ENCODE data around the gene DUSP7. TPM values are rescaled to one million over a fixed set of nuclear protein-coding genes. Genes with fewer than 3 reads are reported as not detected.

Gene DUSP7
- total RNA-seq, 2 experiments from 2014 or later: 4.8 to 5.2 TPM

DNA sequence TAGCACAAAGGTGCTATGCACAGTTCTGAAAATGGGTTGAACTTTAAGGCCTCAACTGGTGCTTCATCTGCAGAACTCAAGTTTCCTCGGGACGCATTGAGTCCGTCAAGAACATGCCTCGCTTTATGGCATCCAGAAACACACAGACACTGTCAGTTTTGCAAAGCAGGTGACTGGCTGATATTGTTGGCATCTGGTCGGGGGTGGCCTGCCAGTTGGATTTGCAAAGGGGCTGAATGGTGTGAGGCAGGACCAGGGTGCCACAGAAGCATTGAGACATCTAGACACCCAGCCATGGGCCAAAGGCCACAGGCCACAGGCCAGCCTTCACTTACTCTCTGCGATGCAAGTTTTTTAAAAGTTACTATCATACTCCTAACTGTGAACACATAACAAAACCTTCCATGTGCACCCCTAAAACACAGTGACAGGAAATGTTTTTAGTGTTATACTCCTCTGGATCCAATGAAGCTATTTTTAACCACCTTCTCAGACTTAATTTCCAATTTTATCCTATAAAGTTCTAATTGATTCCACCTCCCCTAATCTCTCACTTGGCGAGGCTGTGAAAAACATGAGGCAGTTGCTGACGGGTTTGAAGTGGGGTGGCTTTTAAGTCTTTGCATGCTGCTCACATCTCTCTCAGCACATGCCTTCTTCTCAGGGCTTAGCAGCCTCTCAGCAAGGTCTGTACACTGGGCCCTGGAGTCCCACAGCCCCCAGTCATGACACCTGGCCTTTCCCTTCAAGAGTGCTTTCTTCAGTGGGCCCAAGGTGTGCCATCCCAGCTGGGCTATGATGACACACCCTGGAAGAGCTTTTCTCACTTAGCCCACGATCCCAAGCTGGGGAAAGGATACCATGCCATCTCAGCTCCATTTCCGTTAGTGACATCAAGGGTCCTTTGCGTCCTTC is 38.5 kb upstream of the DUSP7 start:
- ATAC-seq (ENCODE audit: poor library complexity) (no peak), DNase-seq (no peak)
- H3K27ac ChIP-seq (ENCODE audit: low read depth in 1 of 2, low read length in 2 of 2): no peak overlapping the region
- H3K27me3 Mint-ChIP-seq: no peaks in the 10 kb centered on the region
- intact Hi-C loops (cut with DNase I, micrococcal nuclease): no loop called here
- H3K36me3 ChIP-seq (ENCODE audit: insufficient read depth, low read length): no peaks in the 10 kb centered on the region
- H3K4me3 Mint-ChIP-seq: no peak overlapping the region
- POLR2A ChIA-PET: no interaction called here
- TF ChIP-seq, protein P1, sequence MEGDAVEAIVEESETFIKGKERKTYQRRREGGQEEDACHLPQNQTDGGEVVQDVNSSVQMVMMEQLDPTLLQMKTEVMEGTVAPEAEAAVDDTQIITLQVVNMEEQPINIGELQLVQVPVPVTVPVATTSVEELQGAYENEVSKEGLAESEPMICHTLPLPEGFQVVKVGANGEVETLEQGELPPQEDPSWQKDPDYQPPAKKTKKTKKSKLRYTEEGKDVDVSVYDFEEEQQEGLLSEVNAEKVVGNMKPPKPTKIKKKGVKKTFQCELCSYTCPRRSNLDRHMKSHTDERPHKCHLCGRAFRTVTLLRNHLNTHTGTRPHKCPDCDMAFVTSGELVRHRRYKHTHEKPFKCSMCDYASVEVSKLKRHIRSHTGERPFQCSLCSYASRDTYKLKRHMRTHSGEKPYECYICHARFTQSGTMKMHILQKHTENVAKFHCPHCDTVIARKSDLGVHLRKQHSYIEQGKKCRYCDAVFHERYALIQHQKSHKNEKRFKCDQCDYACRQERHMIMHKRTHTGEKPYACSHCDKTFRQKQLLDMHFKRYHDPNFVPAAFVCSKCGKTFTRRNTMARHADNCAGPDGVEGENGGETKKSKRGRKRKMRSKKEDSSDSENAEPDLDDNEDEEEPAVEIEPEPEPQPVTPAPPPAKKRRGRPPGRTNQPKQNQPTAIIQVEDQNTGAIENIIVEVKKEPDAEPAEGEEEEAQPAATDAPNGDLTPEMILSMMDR (IDR thresholded peaks at IDR 0.05): no peak
- H3K36me3 Mint-ChIP-seq (ENCODE audit: low read depth): no peaks in the 10 kb centered on the region
- no peaks in the 10 kb centered on the region for H3K4me1 ChIP-seq (ENCODE audit: insufficient read depth, low read length)
- no peaks in the 10 kb centered on the region for H3K9me3 Mint-ChIP-seq
- H3K4me1 Mint-ChIP-seq (ENCODE audit: low read depth): no peaks in the 10 kb centered on the region
- H3K27me3 ChIP-seq (ENCODE audit: control insufficient read depth in 1 of 2, insufficient read depth in 2 of 2, low read length in 2 of 2): no peaks in the 10 kb centered on the region
- no peaks in the 10 kb centered on the region for H3K9me3 ChIP-seq (ENCODE audit: control insufficient read depth in 1 of 2, insufficient read depth in 1 of 2, low read length in 2 of 2)
- H3K4me3 ChIP-seq (ENCODE audit: low read length): no peak overlapping the region
- CTCF ChIA-PET: no interaction called here
- H3K27ac Mint-ChIP-seq: no peak overlapping the region

DNA sequence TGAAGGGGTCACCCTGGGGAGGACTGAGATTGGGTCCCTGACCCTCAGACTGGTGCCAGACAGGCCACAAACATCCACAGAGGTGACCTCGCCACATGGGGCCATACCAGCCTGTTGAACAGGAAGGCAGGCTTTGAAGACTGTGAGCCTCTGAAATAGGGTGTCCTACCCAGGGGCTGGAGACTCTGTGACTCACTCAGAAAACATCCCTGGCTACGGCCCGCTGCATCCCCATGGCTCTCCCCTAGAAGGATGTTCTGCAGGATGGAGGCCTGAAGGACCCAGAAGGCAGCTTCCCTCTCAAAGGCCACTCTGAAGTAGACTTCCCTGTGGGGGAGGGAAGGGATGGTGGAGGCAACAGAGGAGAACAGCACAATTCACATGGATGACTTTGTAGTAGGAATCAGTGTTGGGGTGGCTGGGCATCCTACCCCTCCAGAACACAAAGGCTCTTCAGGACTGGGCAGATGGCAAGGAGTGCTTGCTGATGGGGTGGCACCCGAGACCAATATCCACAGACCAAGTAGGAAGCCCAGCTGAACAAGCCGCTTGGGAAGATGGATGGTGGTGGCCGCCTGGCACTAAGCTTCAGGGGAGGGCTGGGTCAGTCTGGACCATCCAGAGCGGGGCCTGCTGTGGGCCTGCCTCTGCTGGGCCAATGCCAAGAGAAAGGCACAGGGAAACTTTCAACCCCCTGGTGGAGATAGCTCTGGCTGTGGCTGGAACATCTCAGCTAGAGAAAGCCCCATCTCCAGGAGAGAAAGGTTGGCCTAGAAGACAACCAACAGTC is 37.6 kb upstream of the DUSP7 start:
- H3K27ac Mint-ChIP-seq: no peak overlapping the region

DNA sequence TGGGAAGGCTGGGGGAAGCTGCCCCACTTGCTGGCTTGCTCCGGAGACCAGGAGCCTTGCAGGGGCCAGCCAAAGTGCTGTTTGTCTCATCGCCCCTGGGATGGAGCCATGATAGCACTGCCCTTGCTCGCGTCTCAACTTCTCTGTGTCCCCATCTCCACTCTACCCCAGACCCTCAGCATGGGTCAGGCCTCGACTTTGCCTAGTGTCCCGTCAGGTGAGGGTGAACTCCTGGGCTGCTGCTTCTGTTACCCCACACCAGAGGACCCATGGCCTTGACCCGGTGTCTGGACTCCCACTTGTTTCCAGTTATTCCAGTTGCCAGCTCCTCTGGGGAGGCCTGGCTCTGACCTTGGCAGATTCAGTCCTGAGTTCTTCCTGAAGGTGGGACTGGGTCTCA is 36.5 kb upstream of the DUSP7 start:
- TF ChIP-seq, protein P1 (IDR thresholded peaks at IDR 0.05): no peak
- Histone ChIP-seq H3K9me3 (ENCODE audit: control insufficient read depth in 1 of 2, insufficient read depth in 1 of 2, low read length in 2 of 2) (no peaks in the 10 kb centered on the region), H3K27me3 (ENCODE audit: control insufficient read depth in 1 of 2, insufficient read depth in 2 of 2, low read length in 2 of 2) (no peaks in the 10 kb centered on the region), H3K36me3 (ENCODE audit: insufficient read depth, low read length) (no peaks in the 10 kb centered on the region), H3K27ac (ENCODE audit: low read depth in 1 of 2, low read length in 2 of 2) (no peak overlapping the region), H3K4me3 (ENCODE audit: low read length) (no peak overlapping the region), H3K4me1 (ENCODE audit: insufficient read depth, low read length) (no peaks in the 10 kb centered on the region)
- Mint-ChIP-seq H3K27me3 (no peaks in the 10 kb centered on the region), H3K4me1 (ENCODE audit: low read depth) (no peaks in the 10 kb centered on the region), H3K36me3 (ENCODE audit: low read depth) (no peaks in the 10 kb centered on the region), H3K9me3 (no peaks in the 10 kb centered on the region), H3K27ac (no peak overlapping the region), H3K4me3 (no peak overlapping the region)
- DNase-seq: no peak
- ATAC-seq (ENCODE audit: poor library complexity): no peak
- POLR2A ChIA-PET: no interaction called here
- CTCF ChIA-PET: no interaction called here
- intact Hi-C loops (cut with DNase I, micrococcal nuclease): no loop called here

More for the DNA sequence above, 37.6 kb upstream of the DUSP7 start:
- no peak overlapping the region for H3K27ac ChIP-seq (ENCODE audit: low read depth in 1 of 2, low read length in 2 of 2)
- CTCF ChIA-PET: no interaction called here
- no peaks in the 10 kb centered on the region for H3K9me3 Mint-ChIP-seq
- TF ChIP-seq, protein P1 (IDR thresholded peaks at IDR 0.05): no peak
- H3K27me3 Mint-ChIP-seq: no peaks in the 10 kb centered on the region
- H3K9me3 ChIP-seq (ENCODE audit: control insufficient read depth in 1 of 2, insufficient read depth in 1 of 2, low read length in 2 of 2): no peaks in the 10 kb centered on the region
- POLR2A ChIA-PET: no interaction called here
- no peaks in the 10 kb centered on the region for H3K4me1 ChIP-seq (ENCODE audit: insufficient read depth, low read length)
- ATAC-seq (ENCODE audit: poor library complexity): no peak
- intact Hi-C loops (cut with DNase I, micrococcal nuclease): no loop called here
- H3K27me3 ChIP-seq (ENCODE audit: control insufficient read depth in 1 of 2, insufficient read depth in 2 of 2, low read length in 2 of 2): no peaks in the 10 kb centered on the region
- no peak for DNase-seq
- no peaks in the 10 kb centered on the region for H3K4me1 Mint-ChIP-seq (ENCODE audit: low read depth)
- no peak overlapping the region for H3K4me3 Mint-ChIP-seq
- H3K36me3 Mint-ChIP-seq (ENCODE audit: low read depth): no peaks in the 10 kb centered on the region
- no peaks in the 10 kb centered on the region for H3K36me3 ChIP-seq (ENCODE audit: insufficient read depth, low read length)
- no peak overlapping the region for H3K4me3 ChIP-seq (ENCODE audit: low read length)
